ENCODE measurements around the gene RCN2.

RCN2 gene

GRCh38 chr15:76982356-76982755 is 50.8 kb downstream of the RCN2 start:
- Histone ChIP-seq H3K9me3 (ENCODE audit: control insufficient read depth, low read length) (no peaks in the 10 kb centered on the region), H3K36me3 (ENCODE audit: control insufficient read depth, insufficient read depth, low read length) (no peaks in the 10 kb centered on the region), H3K4me3 (ENCODE audit: insufficient read depth, low read depth, low read length, poor library complexity, severe bottlenecking) (no peak overlapping the region), H3K4me1 (ENCODE audit: control insufficient read depth, insufficient read depth, low read length, poor library complexity, severe bottlenecking) (peaks cover 3% of the 10 kb centered on the region), H3K27me3 (replicated peaks; ENCODE audit: control insufficient read depth, insufficient read depth, low read length, poor library complexity, severe bottlenecking) (no peaks in the 10 kb centered on the region), H3K27ac (ENCODE audit: insufficient read depth, low read length, poor library complexity, severe bottlenecking) (no peak overlapping the region)
- DNase-seq = no peak

- H3K36me3 ChIP-seq (ENCODE audit: control insufficient read depth, insufficient read depth, low read length) = no peaks in the 10 kb centered on the region
- H3K4me3 ChIP-seq (ENCODE audit: insufficient read depth, low read depth, low read length, poor library complexity, severe bottlenecking) = no peak overlapping the region
- no peaks in the 10 kb centered on the region for H3K27me3 ChIP-seq (replicated peaks; ENCODE audit: control insufficient read depth, insufficient read depth, low read length, poor library complexity, severe bottlenecking)
- no peaks in the 10 kb centered on the region for H3K9me3 ChIP-seq (ENCODE audit: control insufficient read depth, low read length)
- DNase-seq = no peak
- H3K4me1 ChIP-seq (ENCODE audit: control insufficient read depth, insufficient read depth, low read length, poor library complexity, severe bottlenecking) = peaks cover 5% of the 10 kb centered on the region
- H3K27ac ChIP-seq (ENCODE audit: insufficient read depth, low read length, poor library complexity, severe bottlenecking) = no peak overlapping the region
These were observed 51.2 kb downstream of the RCN2 start for GRCh38 chr15:76982756-76983155.

- H3K4me3 ChIP-seq (ENCODE audit: insufficient read depth, low read depth, low read length, poor library complexity, severe bottlenecking) = no peak overlapping the region
- H3K36me3 ChIP-seq (ENCODE audit: control insufficient read depth, insufficient read depth, low read length) = no peaks in the 10 kb centered on the region
- no peak for DNase-seq
- no peaks in the 10 kb centered on the region for H3K9me3 ChIP-seq (ENCODE audit: control insufficient read depth, low read length)
- H3K4me1 ChIP-seq (ENCODE audit: control insufficient read depth, insufficient read depth, low read length, poor library complexity, severe bottlenecking) = peaks cover 15% of the 10 kb centered on the region
- H3K27ac ChIP-seq (ENCODE audit: insufficient read depth, low read length, poor library complexity, severe bottlenecking) = no peak overlapping the region
- no peaks in the 10 kb centered on the region for H3K27me3 ChIP-seq (replicated peaks; ENCODE audit: control insufficient read depth, insufficient read depth, low read length, poor library complexity, severe bottlenecking)
These were observed 52.2 kb downstream of the RCN2 start for GRCh38 chr15:76983590-76984375.

GRCh38 chr15:76986743-76987142 is 55.2 kb downstream of the RCN2 start:
- Histone ChIP-seq H3K27me3 (replicated peaks; ENCODE audit: control insufficient read depth, insufficient read depth, low read length, poor library complexity, severe bottlenecking) (no peaks in the 10 kb centered on the region), H3K27ac (ENCODE audit: insufficient read depth, low read length, poor library complexity, severe bottlenecking) (no peak overlapping the region), H3K9me3 (ENCODE audit: control insufficient read depth, low read length) (no peaks in the 10 kb centered on the region), H3K4me3 (ENCODE audit: insufficient read depth, low read depth, low read length, poor library complexity, severe bottlenecking) (no peak overlapping the region), H3K36me3 (ENCODE audit: control insufficient read depth, insufficient read depth, low read length) (no peaks in the 10 kb centered on the region), H3K4me1 (ENCODE audit: control insufficient read depth, insufficient read depth, low read length, poor library complexity, severe bottlenecking) (peaks cover 18% of the 10 kb centered on the region)
- DNase-seq = no peak

- peaks cover 18% of the 10 kb centered on the region for H3K4me1 ChIP-seq (ENCODE audit: control insufficient read depth, insufficient read depth, low read length, poor library complexity, severe bottlenecking)
- no peaks in the 10 kb centered on the region for H3K27me3 ChIP-seq (replicated peaks; ENCODE audit: control insufficient read depth, insufficient read depth, low read length, poor library complexity, severe bottlenecking)
- H3K4me3 ChIP-seq (ENCODE audit: insufficient read depth, low read depth, low read length, poor library complexity, severe bottlenecking) = no peak overlapping the region
- H3K27ac ChIP-seq (ENCODE audit: insufficient read depth, low read length, poor library complexity, severe bottlenecking) = no peak overlapping the region
- DNase-seq = no peak
- no peaks in the 10 kb centered on the region for H3K9me3 ChIP-seq (ENCODE audit: control insufficient read depth, low read length)
- H3K36me3 ChIP-seq (ENCODE audit: control insufficient read depth, insufficient read depth, low read length) = no peaks in the 10 kb centered on the region
These were observed 55.7 kb downstream of the RCN2 start for GRCh38 chr15:76987276-76987675.

- no peak for DNase-seq
- Histone ChIP-seq H3K4me1 (ENCODE audit: control insufficient read depth, insufficient read depth, low read length, poor library complexity, severe bottlenecking) (peaks cover 19% of the 10 kb centered on the region), H3K4me3 (ENCODE audit: insufficient read depth, low read depth, low read length, poor library complexity, severe bottlenecking) (no peak overlapping the region), H3K36me3 (ENCODE audit: control insufficient read depth, insufficient read depth, low read length) (no peaks in the 10 kb centered on the region), H3K27me3 (replicated peaks; ENCODE audit: control insufficient read depth, insufficient read depth, low read length, poor library complexity, severe bottlenecking) (no peaks in the 10 kb centered on the region), H3K27ac (ENCODE audit: insufficient read depth, low read length, poor library complexity, severe bottlenecking) (no peak overlapping the region), H3K9me3 (ENCODE audit: control insufficient read depth, low read length) (no peaks in the 10 kb centered on the region)
These were observed 56.6 kb downstream of the RCN2 start for GRCh38 chr15:76987896-76988860.

- DNase-seq = no peak
- Histone ChIP-seq H3K27me3 (replicated peaks; ENCODE audit: control insufficient read depth, insufficient read depth, low read length, poor library complexity, severe bottlenecking) (no peaks in the 10 kb centered on the region), H3K4me1 (ENCODE audit: control insufficient read depth, insufficient read depth, low read length, poor library complexity, severe bottlenecking) (peaks cover 28% of the 10 kb centered on the region), H3K36me3 (ENCODE audit: control insufficient read depth, insufficient read depth, low read length) (no peaks in the 10 kb centered on the region), H3K9me3 (ENCODE audit: control insufficient read depth, low read length) (no peaks in the 10 kb centered on the region), H3K4me3 (ENCODE audit: insufficient read depth, low read depth, low read length, poor library complexity, severe bottlenecking) (no peak overlapping the region), H3K27ac (ENCODE audit: insufficient read depth, low read length, poor library complexity, severe bottlenecking) (no peak overlapping the region)
These were observed 57.6 kb downstream of the RCN2 start for GRCh38 chr15:76988867-76989780.

- DNase-seq = no peak
- no peaks in the 10 kb centered on the region for H3K27me3 ChIP-seq (replicated peaks; ENCODE audit: control insufficient read depth, insufficient read depth, low read length, poor library complexity, severe bottlenecking)
- no peaks in the 10 kb centered on the region for H3K36me3 ChIP-seq (ENCODE audit: control insufficient read depth, insufficient read depth, low read length)
- no peak overlapping the region for H3K4me3 ChIP-seq (ENCODE audit: insufficient read depth, low read depth, low read length, poor library complexity, severe bottlenecking)
- no peaks in the 10 kb centered on the region for H3K9me3 ChIP-seq (ENCODE audit: control insufficient read depth, low read length)
- no peak overlapping the region for H3K27ac ChIP-seq (ENCODE audit: insufficient read depth, low read length, poor library complexity, severe bottlenecking)
- peaks cover 46% of the 10 kb centered on the region for H3K4me1 ChIP-seq (ENCODE audit: control insufficient read depth, insufficient read depth, low read length, poor library complexity, severe bottlenecking)
These were observed 59.5 kb downstream of the RCN2 start for GRCh38 chr15:76991048-76991447.

GRCh38 chr15:76991741-76992645 is 60.4 kb downstream of the RCN2 start:
- H3K27ac ChIP-seq (ENCODE audit: insufficient read depth, low read length, poor library complexity, severe bottlenecking) = no peak overlapping the region
- H3K9me3 ChIP-seq (ENCODE audit: control insufficient read depth, low read length) = no peaks in the 10 kb centered on the region
- H3K36me3 ChIP-seq (ENCODE audit: control insufficient read depth, insufficient read depth, low read length) = no peaks in the 10 kb centered on the region
- no peaks in the 10 kb centered on the region for H3K27me3 ChIP-seq (replicated peaks; ENCODE audit: control insufficient read depth, insufficient read depth, low read length, poor library complexity, severe bottlenecking)
- no peak overlapping the region for H3K4me3 ChIP-seq (ENCODE audit: insufficient read depth, low read depth, low read length, poor library complexity, severe bottlenecking)
- DNase-seq = no peak
- H3K4me1 ChIP-seq (ENCODE audit: control insufficient read depth, insufficient read depth, low read length, poor library complexity, severe bottlenecking) = peaks cover 52% of the 10 kb centered on the region

Data from effector memory CD4-positive, alpha-beta T cell (primary cell).